Measurements from ENCODE around the gene XRN2.

Gene XRN2

GRCh38 chr20:21302664-21303060 lies 469 bp upstream of the XRN2 start:
- DNase-seq: peak; percentile 75

GRCh38 chr20:21303872-21304586 lies 898 bp downstream of the XRN2 start:
- no peak for DNase-seq

GRCh38 chr20:21308340-21308739 lies 5.2 kb downstream of the XRN2 start:
- no peak for DNase-seq

GRCh38 chr20:21309678-21310467 lies 6.7 kb downstream of the XRN2 start:
- DNase-seq: no peak

GRCh38 chr20:21312813-21313474 lies 9.8 kb downstream of the XRN2 start:
- no peak for DNase-seq

GRCh38 chr20:21315138-21315537 lies 12.0 kb downstream of the XRN2 start:
- no peak for DNase-seq

GRCh38 chr20:21322083-21322710 lies 19.1 kb downstream of the XRN2 start:
- no peak for DNase-seq

- DNase-seq: no peak
Measured at GRCh38 chr20:21322921-21323331, 19.8 kb downstream of the XRN2 start.

- no peak for DNase-seq
Measured at GRCh38 chr20:21323640-21324039, 20.5 kb downstream of the XRN2 start.

- DNase-seq: no peak
Measured at GRCh38 chr20:21324126-21324525, 21.0 kb downstream of the XRN2 start.

GRCh38 chr20:21325296-21325695 lies 22.2 kb downstream of the XRN2 start:
- DNase-seq: no peak

- no peak for DNase-seq
Measured at GRCh38 chr20:21326700-21327099, 23.6 kb downstream of the XRN2 start.

GRCh38 chr20:21336455-21337151 lies 33.5 kb downstream of the XRN2 start:
- DNase-seq: no peak

- no peak for DNase-seq
Measured at GRCh38 chr20:21338291-21338690, 35.2 kb downstream of the XRN2 start.

GRCh38 chr20:21339499-21339898 lies 36.4 kb downstream of the XRN2 start:
- no peak for DNase-seq

GRCh38 chr20:21340991-21341697 lies 38.0 kb downstream of the XRN2 start:
- no peak for DNase-seq

GRCh38 chr20:21342656-21343345 lies 39.7 kb downstream of the XRN2 start:
- DNase-seq: no peak

- no peak for DNase-seq
Measured at GRCh38 chr20:21344206-21344900, 41.2 kb downstream of the XRN2 start.

GRCh38 chr20:21344961-21345360 lies 41.8 kb downstream of the XRN2 start:
- no peak for DNase-seq

- no peak for DNase-seq
Measured at GRCh38 chr20:21352703-21353102, 49.6 kb downstream of the XRN2 start.

- no peak for DNase-seq
Measured at GRCh38 chr20:21353236-21353635, 50.1 kb downstream of the XRN2 start.
